HEK293T (cell line): ENCODE measurements around the gene ZMAT5.

Experiments
- CTCF ChIA-PET: fragments of 350-600 bp; formaldehyde crosslinking; extraction: SDS; loops from one replicate; lab custom pipeline; 2021; ENCODE audit warnings: antibody characterized with exemption, inconsistent platforms; lab: Yijun Ruan, JAX
- POLR2A ChIA-PET: fragments of 350-600 bp; formaldehyde crosslinking; extraction: SDS; loops from one replicate; lab custom pipeline; 2020; ENCODE audit warnings: antibody characterized with exemption, inconsistent platforms; lab: Yijun Ruan, JAX
- DNase-seq: peaks from one replicate; pipeline ENCODE4 v3.0.0; 2012; ENCODE audit warnings: mixed read lengths; ENCODE audit errors: extremely low spot score
- ARNT ChIP-seq: fragments of 450-650 bp; IDR thresholded peaks from 2 replicates; pipeline ENCODE4 v1.6.1; 2017; ENCODE audit warnings: mild to moderate bottlenecking
- BHLHE40 ChIP-seq: fragments of 450-650 bp; IDR thresholded peaks from 2 replicates; pipeline ENCODE4 v1.6.1; 2016; ENCODE audit warnings: mild to moderate bottlenecking, moderate library complexity, borderline replicate concordance
- CTBP1 ChIP-seq: fragments of 450-650 bp; IDR thresholded peaks from 2 replicates; pipeline ENCODE4 v1.6.1; 2016; ENCODE audit warnings: borderline replicate concordance
- ELF4 ChIP-seq: fragments of 450-650 bp; IDR thresholded peaks from 2 replicates; pipeline ENCODE4 v1.6.1; 2017; ENCODE audit warnings: antibody characterized with exemption
- FOXA1 ChIP-seq: fragments of 450-650 bp; IDR thresholded peaks from 2 replicates; pipeline ENCODE4 v1.6.1; 2016; ENCODE audit warnings: mild to moderate bottlenecking
- FOXK2 ChIP-seq: fragments of 450-650 bp; IDR thresholded peaks from 2 replicates; pipeline ENCODE4 v1.6.1; 2016; ENCODE audit warnings: mild to moderate bottlenecking
- FOXM1 ChIP-seq: fragments of 450-650 bp; IDR thresholded peaks from 2 replicates; pipeline ENCODE4 v1.6.1; 2017; ENCODE audit warnings: mild to moderate bottlenecking, borderline replicate concordance
- HDGF ChIP-seq: fragments of 450-650 bp; IDR thresholded peaks from 2 replicates; pipeline ENCODE4 v1.6.1; 2017; ENCODE audit warnings: antibody characterized with exemption, borderline replicate concordance
- L3MBTL2 ChIP-seq: fragments of 450-650 bp; conservative IDR thresholded peaks from 2 replicates; pipeline ENCODE4 v1.6.1; 2016; ENCODE audit warnings: mild to moderate bottlenecking
- LEF1 ChIP-seq: fragments of 450-650 bp; IDR thresholded peaks from 2 replicates; pipeline ENCODE4 v1.6.1; 2017; ENCODE audit warnings: mild to moderate bottlenecking, borderline replicate concordance
- NFRKB ChIP-seq: fragments of 450-650 bp; IDR thresholded peaks from 2 replicates; pipeline ENCODE4 v1.6.1; 2016; ENCODE audit warnings: mild to moderate bottlenecking, moderate library complexity
- SP1 ChIP-seq: fragments of 450-650 bp; IDR thresholded peaks from 2 replicates; pipeline ENCODE4 v1.6.1; 2017
- SUZ12 ChIP-seq: fragments of 450-650 bp; IDR thresholded peaks from 2 replicates; pipeline ENCODE4 v1.6.1; 2016; ENCODE audit warnings: mild to moderate bottlenecking
- TARDBP ChIP-seq: fragments of 450-650 bp; IDR thresholded peaks from 2 replicates; pipeline ENCODE4 v1.6.1; 2016
- ZNF384 ChIP-seq: fragments of 450-650 bp; IDR thresholded peaks from 2 replicates; pipeline ENCODE4 v1.6.1; 2016
- TF ChIP-seq, protein P1 (sequence below): fragments of 450-650 bp; IDR thresholded peaks from 2 replicates; pipeline ENCODE4 v1.6.1; 2016

The ZMAT5 gene

DNA sequence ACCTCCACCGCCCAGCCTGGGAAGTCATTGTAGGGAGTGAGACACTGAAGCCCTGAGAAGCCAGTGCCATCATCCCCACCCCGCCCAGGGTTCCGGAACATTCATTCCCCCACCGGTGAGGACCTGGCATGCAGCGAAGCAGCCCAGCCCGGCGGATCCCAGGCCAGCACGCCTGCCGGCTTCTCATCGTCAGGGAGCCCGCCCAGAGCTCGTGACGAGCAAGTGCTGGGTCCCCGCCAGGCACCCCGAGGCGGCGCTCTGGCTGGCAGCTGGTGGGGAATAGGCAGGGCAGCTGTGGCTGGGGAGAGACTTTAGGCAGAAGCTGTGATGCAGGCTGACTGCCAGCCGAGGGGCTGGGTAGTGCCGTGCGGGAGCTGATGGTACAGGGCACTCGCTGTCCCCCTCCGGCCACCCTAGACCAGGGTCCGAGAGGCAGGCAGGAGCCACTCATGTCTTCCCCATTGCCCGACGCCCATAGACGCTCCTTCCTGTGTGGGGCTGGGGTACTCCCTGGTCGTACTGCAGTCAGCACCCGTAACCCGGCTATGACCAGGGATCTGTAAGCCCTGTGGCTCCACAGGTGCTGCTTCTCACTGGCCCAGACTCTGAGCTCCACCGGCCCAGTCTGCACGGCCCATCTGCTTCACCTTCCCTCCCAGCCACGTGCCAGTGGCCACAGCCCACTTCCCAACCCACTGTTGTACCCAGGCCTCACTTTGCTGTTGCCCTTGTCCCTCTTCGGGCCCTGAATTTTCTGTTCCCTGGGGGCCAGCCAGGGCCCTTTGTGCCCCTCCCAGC, 71.5 kb downstream of the ZMAT5 start:
- no peak for DNase-seq
- POLR2A ChIA-PET, result no interaction called here
- TF ChIP-seq CTBP1, result no peak
- no peak for TF ChIP-seq L3MBTL2
- TF ChIP-seq SUZ12, result no peak
- no peak for TF ChIP-seq FOXK2
- CTCF ChIA-PET, result interaction anchor here (2.3 kb wide), 1 partner anchor 10 kb away, joined by 5 read pairs; no protein-coding TSS in a partner anchor

DNA sequence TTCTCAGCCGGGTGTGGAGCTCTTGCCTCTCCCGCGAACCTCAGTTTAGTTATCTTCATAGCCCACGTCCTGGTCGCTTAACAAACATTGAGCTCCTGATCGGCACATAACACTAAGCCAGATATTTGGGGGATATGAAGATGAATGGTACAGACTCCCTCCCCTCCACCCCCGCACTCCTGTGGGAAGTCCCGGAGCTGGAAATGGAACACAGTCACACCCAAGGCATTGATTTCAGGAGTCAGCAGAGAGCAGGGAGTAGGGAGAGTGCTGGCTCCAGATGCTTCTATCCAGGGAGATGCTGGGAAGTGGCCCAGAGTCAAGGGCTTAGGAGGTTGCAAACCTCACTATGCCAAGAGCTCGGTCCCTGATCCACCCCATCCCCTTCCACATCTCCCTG, 73.1 kb downstream of the ZMAT5 start:
- CTCF ChIA-PET, result interaction anchor here (0.6 kb wide), 2 partner anchors 398 to 482 kb away, joined by 4 read pairs; no protein-coding TSS in a partner anchor
- no peak for DNase-seq
- POLR2A ChIA-PET, result no interaction called here
- TF ChIP-seq SUZ12, result no peak
- TF ChIP-seq BHLHE40, result no peak
- no peak for TF ChIP-seq FOXK2

GRCh38 chr22:29693161-29693560, 73.6 kb downstream of the ZMAT5 start:
- DNase-seq, result no peak
- TF ChIP-seq, protein P1, sequence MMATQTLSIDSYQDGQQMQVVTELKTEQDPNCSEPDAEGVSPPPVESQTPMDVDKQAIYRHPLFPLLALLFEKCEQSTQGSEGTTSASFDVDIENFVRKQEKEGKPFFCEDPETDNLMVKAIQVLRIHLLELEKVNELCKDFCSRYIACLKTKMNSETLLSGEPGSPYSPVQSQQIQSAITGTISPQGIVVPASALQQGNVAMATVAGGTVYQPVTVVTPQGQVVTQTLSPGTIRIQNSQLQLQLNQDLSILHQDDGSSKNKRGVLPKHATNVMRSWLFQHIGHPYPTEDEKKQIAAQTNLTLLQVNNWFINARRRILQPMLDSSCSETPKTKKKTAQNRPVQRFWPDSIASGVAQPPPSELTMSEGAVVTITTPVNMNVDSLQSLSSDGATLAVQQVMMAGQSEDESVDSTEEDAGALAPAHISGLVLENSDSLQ, result no peak
- TF ChIP-seq LEF1 (no peak), ELF4 (no peak), FOXA1 (no peak), HDGF (no peak), NFRKB (no peak), CTBP1 (no peak), FOXK2 (no peak), SP1 (no peak), SUZ12 (no peak), ZNF384 (no peak), ARNT (no peak), L3MBTL2 (no peak), FOXM1 (no peak), TARDBP (no peak), BHLHE40 (no peak)
- POLR2A ChIA-PET, result no interaction called here
- CTCF ChIA-PET, result interaction anchor here (0.6 kb wide), 2 partner anchors 57 to 483 kb away, joined by 4 read pairs; no protein-coding TSS in a partner anchor

- CTCF ChIA-PET, result no interaction called here
- POLR2A ChIA-PET, result no interaction called here
Observed at GRCh38 chr22:29692327-29692640, 74.5 kb downstream of the ZMAT5 start.

DNA sequence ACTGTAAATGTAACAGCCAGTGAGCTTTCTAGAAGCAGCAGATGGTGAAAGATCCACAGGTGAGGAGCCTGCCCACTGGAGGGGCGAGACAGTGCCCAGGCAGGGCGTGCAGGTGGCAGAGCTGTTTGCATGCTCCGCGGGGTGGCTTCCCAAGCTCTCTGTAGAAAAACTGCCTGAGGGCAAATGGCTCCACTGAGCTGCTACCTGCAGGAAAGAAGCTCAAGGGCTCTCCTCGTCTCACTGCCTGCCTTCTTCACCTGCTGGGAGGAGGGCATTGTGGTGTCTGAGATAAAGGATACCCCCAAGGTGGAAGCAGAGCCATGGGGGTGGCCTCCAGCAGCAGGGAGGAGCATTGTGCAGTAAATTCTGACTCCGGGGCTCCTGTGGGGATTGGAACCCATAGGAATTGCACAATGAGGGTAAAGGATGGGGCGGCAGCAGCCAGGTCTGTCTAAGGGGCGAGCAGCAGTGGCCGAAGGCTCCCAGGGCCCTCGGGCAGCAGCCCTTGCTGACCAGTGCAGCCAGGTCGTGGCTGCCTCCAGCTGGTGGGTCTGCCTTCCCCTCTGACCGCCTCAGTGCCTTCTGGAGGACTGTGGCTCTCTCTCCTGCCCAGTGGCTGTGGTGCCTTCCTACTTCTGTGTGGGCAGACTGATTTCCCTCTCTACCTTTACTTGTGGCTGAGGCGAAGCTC, 75.0 kb downstream of the ZMAT5 start:
- ChIA-PET CTCF (interaction anchor here (0.7 kb wide), 1 partner anchor 398 kb away, joined by 5 read pairs; no protein-coding TSS in a partner anchor), POLR2A (no interaction called here)
- no peak for DNase-seq

More at GRCh38 chr22:29692327-29692640, 74.5 kb downstream of the ZMAT5 start:
- DNase-seq, result no peak
- TF ChIP-seq, protein P1, result no peak
- TF ChIP-seq SUZ12, result no peak
- no peak for TF ChIP-seq ZNF384
- no peak for TF ChIP-seq HDGF
- no peak for TF ChIP-seq BHLHE40
- no peak for TF ChIP-seq CTBP1
- TF ChIP-seq TARDBP, result no peak
- TF ChIP-seq SP1, result no peak
- TF ChIP-seq NFRKB, result no peak

More for the DNA sequence above, 75.0 kb downstream of the ZMAT5 start:
- TF ChIP-seq FOXK2 (no peak), SUZ12 (no peak), SP1 (no peak), BHLHE40 (no peak), ARNT (no peak), FOXA1 (no peak), L3MBTL2 (no peak), CTBP1 (no peak), ELF4 (no peak), LEF1 (no peak), HDGF (no peak), TARDBP (no peak), FOXM1 (no peak), NFRKB (no peak), ZNF384 (no peak)
- TF ChIP-seq, protein P1, result no peak
